GM18499 (cell line): Measurements from ENCODE around the gene UBE2H.

ENCODE experiments used
- ATAC-seq: cut with Tn5 transposase; IDR thresholded peaks from one replicate; pipeline ENCODE4 v1.9.1; 2021; ENCODE audit warnings: moderate number of reproducible peaks; ENCODE audit not compliant: insufficient read depth, unreplicated experiment

UBE2H gene

GRCh38 chr7:129951226-129952085 is 1.3 kb downstream of the UBE2H start:
- no peak for ATAC-seq

GRCh38 chr7:129950933-129951225 is 1.9 kb downstream of the UBE2H start:
- ATAC-seq: no peak

GRCh38 chr7:129950191-129950932 is 2.4 kb downstream of the UBE2H start:
- peak; percentile 31 for ATAC-seq

- peak; percentile 32 for ATAC-seq
Observed at GRCh38 chr7:129949292-129950133, 3.2 kb downstream of the UBE2H start.

- ATAC-seq: peak; percentile 31
Observed at GRCh38 chr7:129948877-129949291, 3.9 kb downstream of the UBE2H start.

GRCh38 chr7:129948338-129948737 is 4.4 kb downstream of the UBE2H start:
- ATAC-seq: no peak

- no peak for ATAC-seq
Observed at GRCh38 chr7:129947701-129948100, 5.1 kb downstream of the UBE2H start.

- ATAC-seq: no peak
Observed at GRCh38 chr7:129947049-129947448, 5.7 kb downstream of the UBE2H start.

GRCh38 chr7:129946282-129946681 is 6.5 kb downstream of the UBE2H start:
- ATAC-seq: no peak

GRCh38 chr7:129943352-129943751 is 9.4 kb downstream of the UBE2H start:
- no peak for ATAC-seq

GRCh38 chr7:129940329-129940728 is 12.4 kb downstream of the UBE2H start:
- no peak for ATAC-seq

- ATAC-seq: no peak
Observed at GRCh38 chr7:129939881-129940280, 12.9 kb downstream of the UBE2H start.

GRCh38 chr7:129933627-129934026 is 19.1 kb downstream of the UBE2H start:
- no peak for ATAC-seq

- no peak for ATAC-seq
Observed at GRCh38 chr7:129926618-129927017, 26.1 kb downstream of the UBE2H start.

- ATAC-seq: no peak
Observed at GRCh38 chr7:129925416-129926002, 27.3 kb downstream of the UBE2H start.

- no peak for ATAC-seq
Observed at GRCh38 chr7:129924602-129925001, 28.2 kb downstream of the UBE2H start.

GRCh38 chr7:129923709-129924108 is 29.1 kb downstream of the UBE2H start:
- peak; percentile 63 for ATAC-seq

- no peak for ATAC-seq
Observed at GRCh38 chr7:129919492-129919891, 33.3 kb downstream of the UBE2H start.

GRCh38 chr7:129918922-129919321 is 33.8 kb downstream of the UBE2H start:
- no peak for ATAC-seq

GRCh38 chr7:129917934-129918333 is 34.8 kb downstream of the UBE2H start:
- no peak for ATAC-seq
